Uterus (tissue), 4 donors: ENCODE measurements around the gene CFAP70. TPM values are rescaled to one million over a fixed set of nuclear protein-coding genes. Genes with fewer than 3 reads are reported as not detected.

Source experiments
- DNase-seq, 2 donors: peaks; one replicate each; pipeline ENCODE4 v3.0.0-alpha.2; 2019 to 2020
- H3K27ac ChIP-seq, 2 donors: fragments of 200-600 bp; sonication (generic); 1 replicate in 1 of 2; 2 replicates in 1 of 2; pipeline ENCODE4 v1.5.1; 2016 to 2018
- H3K27me3 ChIP-seq, 2 donors: fragments of 200-600 bp; sonication (generic); one replicate each; pipeline ENCODE4 v1.5.1; 2018 to 2019; ENCODE audit warnings: control low read depth in 1 of 2
- H3K36me3 ChIP-seq, 2 donors: fragments of 200-600 bp; sonication (generic); one replicate each; pipeline ENCODE4 v1.5.1; 2019; ENCODE audit warnings: control low read depth in 1 of 2
- H3K4me1 ChIP-seq, 2 donors: fragments of 200-600 bp; sonication (generic); one replicate each; pipeline ENCODE4 v1.5.1; 2018 to 2019; ENCODE audit warnings: control low read depth in 1 of 2
- H3K4me3 ChIP-seq, 2 donors: fragments of 200-600 bp; sonication (generic); 1 replicate in 1 of 2; 2 replicates in 1 of 2; pipeline ENCODE4 v1.5.1; 2018 to 2019; ENCODE audit warnings: mild to moderate bottlenecking in 1 of 2
- H3K9me3 ChIP-seq, 2 donors: fragments of 200-600 bp; sonication (generic); one replicate each; pipeline ENCODE4 v1.5.1; 2019; ENCODE audit warnings: control low read depth in 1 of 2
- POLR2A ChIP-seq, 2 donors: fragments of 450-650 bp; IDR thresholded peaks; one replicate each; pipeline ENCODE4 v1.6.1; 2016; ENCODE audit warnings: antibody characterized with exemption in 2 of 2, mild to moderate bottlenecking in 1 of 2, moderate library complexity in 1 of 2
- intact Hi-C: fragments of 100-400 bp; cut with DNase I; formaldehyde crosslinking; loops from one replicate; pipeline ENCODE4 v1.15.1; 2023; ENCODE audit warnings: low total_unique reads
- total RNA-seq, 4 donors: library from RNA; depleted of rRNA in 3 of 4; stranded (reverse); fragments of >200 nt in 3 of 4; gene quantifications; one replicate each; pipeline versions ENCODE4 v1.1.0 to v1.2.4, GENCODE V29; 2014 to 2023
- TF ChIP-seq, protein P1 (sequence below), 4 experiments: fragments of 200-600 bp in 2 of 4; fragments of 450-650 bp in 2 of 4; sonication (generic) in 2 of 4; IDR thresholded peaks; one replicate each; pipeline ENCODE4 v1.5.1; 2016 to 2019; ENCODE audit warnings: antibody characterized with exemption in 4 of 4, mild to moderate bottlenecking in 2 of 4, moderate library complexity in 1 of 4
- donor health status: DM: yes; HTN: yes; CAD: no.

Gene CFAP70
- total RNA-seq, 4 donors from 2014 or later, result 1.5 to 11.3 (median 3.0) TPM

DNA sequence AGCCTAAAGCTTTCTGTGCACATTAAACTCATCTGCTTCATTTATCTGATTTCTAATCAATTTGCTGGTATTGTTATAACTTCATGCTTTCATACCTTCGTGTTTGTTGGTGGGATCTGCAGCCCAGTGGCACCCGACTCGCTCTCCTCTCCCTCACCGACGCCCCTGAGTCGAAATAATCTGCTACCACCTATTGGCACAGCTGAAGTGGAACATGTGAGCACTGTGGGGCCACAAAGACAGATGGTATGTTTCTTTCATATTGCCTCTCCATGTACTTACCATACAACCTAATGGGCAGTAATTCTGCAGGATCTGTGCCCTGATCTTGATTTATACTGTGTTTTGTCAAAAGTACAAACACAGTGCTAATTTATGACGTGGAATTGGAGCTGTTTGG lies 124.0 kb downstream of the CFAP70 start:
- Histone ChIP-seq H3K4me3 (no peak overlapping the region), H3K27me3 (no peaks in the 10 kb centered on the region), H3K9me3 (no peaks in the 10 kb centered on the region), H3K4me1 (no peaks in the 10 kb centered on the region), H3K36me3 (no peaks in the 10 kb centered on the region), H3K27ac (no peak overlapping the region)
- DNase-seq, result no peak
- intact Hi-C loops, result no loop called here
- TF ChIP-seq, protein P1, sequence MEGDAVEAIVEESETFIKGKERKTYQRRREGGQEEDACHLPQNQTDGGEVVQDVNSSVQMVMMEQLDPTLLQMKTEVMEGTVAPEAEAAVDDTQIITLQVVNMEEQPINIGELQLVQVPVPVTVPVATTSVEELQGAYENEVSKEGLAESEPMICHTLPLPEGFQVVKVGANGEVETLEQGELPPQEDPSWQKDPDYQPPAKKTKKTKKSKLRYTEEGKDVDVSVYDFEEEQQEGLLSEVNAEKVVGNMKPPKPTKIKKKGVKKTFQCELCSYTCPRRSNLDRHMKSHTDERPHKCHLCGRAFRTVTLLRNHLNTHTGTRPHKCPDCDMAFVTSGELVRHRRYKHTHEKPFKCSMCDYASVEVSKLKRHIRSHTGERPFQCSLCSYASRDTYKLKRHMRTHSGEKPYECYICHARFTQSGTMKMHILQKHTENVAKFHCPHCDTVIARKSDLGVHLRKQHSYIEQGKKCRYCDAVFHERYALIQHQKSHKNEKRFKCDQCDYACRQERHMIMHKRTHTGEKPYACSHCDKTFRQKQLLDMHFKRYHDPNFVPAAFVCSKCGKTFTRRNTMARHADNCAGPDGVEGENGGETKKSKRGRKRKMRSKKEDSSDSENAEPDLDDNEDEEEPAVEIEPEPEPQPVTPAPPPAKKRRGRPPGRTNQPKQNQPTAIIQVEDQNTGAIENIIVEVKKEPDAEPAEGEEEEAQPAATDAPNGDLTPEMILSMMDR (IDR thresholded peaks at IDR 0.05), result no peak
- no peak for TF ChIP-seq POLR2A (IDR thresholded peaks at IDR 0.05)

- Histone ChIP-seq H3K4me1 (no peaks in the 10 kb centered on the region), H3K27me3 (no peaks in the 10 kb centered on the region), H3K36me3 (no peaks in the 10 kb centered on the region), H3K27ac (no peak overlapping the region), H3K9me3 (no peaks in the 10 kb centered on the region), H3K4me3 (no peak overlapping the region)
- TF ChIP-seq, protein P1 (IDR thresholded peaks at IDR 0.05), result no peak
- TF ChIP-seq POLR2A (IDR thresholded peaks at IDR 0.05), result no peak
- intact Hi-C loops, result no loop called here
- no peak for DNase-seq
Measured at GRCh38 chr10:73233883-73234282, 124.8 kb downstream of the CFAP70 start.

DNA sequence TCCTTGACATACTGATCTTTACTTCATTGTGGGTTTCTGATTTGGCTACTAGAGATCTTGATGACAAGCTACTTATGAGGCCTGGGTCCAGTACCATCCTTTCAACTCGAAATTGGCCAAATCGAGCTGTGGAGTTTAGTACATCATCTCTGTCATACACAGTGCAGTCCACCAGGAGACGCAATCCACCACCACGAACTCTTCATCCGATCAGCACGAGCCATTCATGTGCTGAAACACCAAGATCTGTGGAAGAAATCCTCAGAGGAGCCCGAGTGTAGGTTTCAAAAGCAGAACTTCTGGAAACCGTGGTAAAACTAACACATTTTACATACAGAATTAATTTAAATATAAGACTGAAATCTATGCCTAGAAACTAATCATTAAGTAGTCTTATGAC lies 125.8 kb downstream of the CFAP70 start:
- Histone ChIP-seq H3K36me3 (no peaks in the 10 kb centered on the region), H3K9me3 (no peaks in the 10 kb centered on the region), H3K27me3 (no peaks in the 10 kb centered on the region), H3K4me1 (no peaks in the 10 kb centered on the region), H3K27ac (no peak overlapping the region), H3K4me3 (no peak overlapping the region)
- no peak for DNase-seq
- TF ChIP-seq POLR2A (IDR thresholded peaks at IDR 0.05), result no peak
- TF ChIP-seq, protein P1 (IDR thresholded peaks at IDR 0.05), result no peak
- intact Hi-C loops, result no loop called here

DNA sequence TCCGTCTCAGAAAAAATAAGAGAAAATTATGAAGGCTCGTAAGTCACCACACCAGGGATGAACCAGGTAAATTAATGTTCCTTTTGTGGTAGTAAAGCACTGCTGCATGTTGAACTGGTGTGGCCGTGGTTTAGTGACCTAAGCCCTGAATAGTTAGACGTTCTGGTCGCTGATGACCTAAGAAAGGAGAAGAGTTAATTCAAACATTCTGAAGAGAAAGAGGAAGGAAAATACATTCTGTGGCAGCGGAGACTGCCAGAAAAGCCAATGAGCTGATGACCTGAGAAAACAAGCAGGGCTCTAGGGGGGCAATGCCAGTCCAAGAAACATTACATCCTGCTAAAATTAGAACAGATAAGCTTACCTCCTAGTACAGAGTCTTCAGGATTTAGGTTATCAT lies 129.1 kb downstream of the CFAP70 start:
- TF ChIP-seq POLR2A (IDR thresholded peaks at IDR 0.05), result no peak
- TF ChIP-seq, protein P1 (IDR thresholded peaks at IDR 0.05), result no peak
- H3K27me3 ChIP-seq, result no peaks in the 10 kb centered on the region
- H3K27ac ChIP-seq, result no peak overlapping the region
- H3K36me3 ChIP-seq, result no peaks in the 10 kb centered on the region
- no peak for DNase-seq
- H3K9me3 ChIP-seq, result no peaks in the 10 kb centered on the region
- intact Hi-C loops, result no loop called here
- H3K4me1 ChIP-seq, result no peaks in the 10 kb centered on the region
- H3K4me3 ChIP-seq, result no peak overlapping the region

DNA sequence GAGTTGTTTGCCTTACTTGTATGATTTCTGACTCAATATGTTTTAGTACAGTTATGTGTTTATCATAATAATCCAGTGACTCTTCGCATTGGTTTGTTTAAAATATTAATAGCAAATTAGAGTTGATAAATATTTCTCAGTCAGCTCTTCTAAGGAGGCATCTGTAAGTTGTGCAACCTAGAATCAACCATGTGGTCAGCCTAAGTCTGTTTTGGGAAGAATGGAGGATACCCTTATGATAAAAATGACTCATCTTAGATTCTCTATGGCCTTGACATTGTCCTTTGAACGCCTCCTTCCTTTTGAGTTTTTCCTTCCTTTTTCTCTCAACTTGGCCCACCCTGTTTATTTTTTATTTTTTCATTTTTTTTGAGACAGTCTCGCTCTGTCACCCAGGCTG lies 130.4 kb downstream of the CFAP70 start:
- Histone ChIP-seq H3K4me3 (no peak overlapping the region), H3K27me3 (no peaks in the 10 kb centered on the region), H3K9me3 (no peaks in the 10 kb centered on the region), H3K4me1 (no peaks in the 10 kb centered on the region), H3K36me3 (no peaks in the 10 kb centered on the region), H3K27ac (no peak overlapping the region)
- TF ChIP-seq, protein P1 (IDR thresholded peaks at IDR 0.05), result no peak
- TF ChIP-seq POLR2A (IDR thresholded peaks at IDR 0.05), result no peak
- no peak for DNase-seq
- intact Hi-C loops, result no loop called here
